ENCODE measurements around the gene DPT. TPM values are rescaled to one million over a fixed set of nuclear protein-coding genes. Genes with fewer than 3 reads are reported as not detected.

Gene DPT
- total and polyA plus RNA-seq, 2 donors from 2014 or later: 2.6 to 4.8 TPM

Other genes with a start within 250 kb of the DPT start
- 1.6 TPM for gene XCL2, start 185.2 kb downstream of the DPT start, total RNA-seq
- not detected for gene XCL2, start 185.2 kb downstream of the DPT start, polyA plus RNA-seq (ENCODE audit: insufficient read depth, low read depth, low replicate concordance)
- not detected for gene XCL1, start 152.6 kb downstream of the DPT start, total RNA-seq
- not detected for gene XCL1, start 152.6 kb downstream of the DPT start, polyA plus RNA-seq (ENCODE audit: insufficient read depth, low read depth, low replicate concordance)

Measured in kidney (tissue), 2 donors.